Sigmoid colon (tissue), 4 donors: ENCODE results near the gene RPL13A.

Source experiments
- CTCF ChIP-seq, 4 experiments: fragments of 450-650 bp in 3 of 4; fragments of 200-600 bp in 1 of 4; IDR thresholded peaks; one replicate each; pipeline ENCODE4 v1.5.1; 2016 to 2019; ENCODE audit warnings: antibody characterized with exemption in 4 of 4, mild to moderate bottlenecking in 3 of 4, moderate library complexity in 2 of 4
- EP300 ChIP-seq, 4 donors: sonication (generic); formaldehyde crosslinking; IDR thresholded peaks; one replicate each; pipeline ENCODE4 v1.6.1; 2017; ENCODE audit warnings: antibody characterized with exemption in 4 of 4
- POLR2A ChIP-seq, 2 donors: fragments of 450-650 bp; IDR thresholded peaks; one replicate each; pipeline ENCODE4 v1.6.1; 2016; ENCODE audit warnings: antibody characterized with exemption in 2 of 2, mild to moderate bottlenecking in 2 of 2, moderate library complexity in 2 of 2

DNA sequence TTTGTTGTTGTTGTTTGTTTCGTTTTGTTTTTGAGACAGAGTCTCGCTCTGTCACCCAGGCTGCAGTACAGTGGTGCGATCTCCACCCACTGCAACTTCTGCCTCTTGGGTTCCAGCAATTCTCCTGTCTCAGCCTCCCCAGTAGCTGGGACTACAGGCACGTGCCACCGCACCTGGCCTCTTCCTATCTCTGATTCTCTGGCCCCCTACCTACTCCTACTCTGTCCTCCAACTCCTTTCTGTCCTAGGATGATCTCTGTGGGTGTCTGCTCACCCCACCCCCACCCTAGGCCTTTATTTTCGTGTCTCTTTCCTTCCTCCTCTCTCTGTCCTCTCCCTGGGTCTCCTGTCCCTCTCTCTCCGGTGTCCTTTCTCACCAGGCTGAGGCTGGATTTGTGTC, 37.0 kb upstream of the RPL13A start:
- TF ChIP-seq CTCF (IDR thresholded peaks at IDR 0.05) (no peak), EP300 (IDR thresholded peaks at IDR 0.05) (no peak), POLR2A (IDR thresholded peaks at IDR 0.05) (no peak)
